T-helper 1 cell treated with Interleukin-12 subunit alpha and Interleukin-12 subunit beta and Interleukin-4 antibody, amounts not matched to agents 30 μg/mL and 1 μg/mL, for 36 hours (primary cell): ENCODE measurements around the gene CAPN14.

Experiments used
- H3K27ac Mint-ChIP-seq: one replicate; pipeline ENCODE4 v1.8.0; 2021; ENCODE audit warnings: mild to moderate bottlenecking, mixed read lengths
- H3K27me3 Mint-ChIP-seq: one replicate; pipeline ENCODE4 v1.8.0; 2021; ENCODE audit warnings: low read depth, mixed read lengths
- H3K36me3 Mint-ChIP-seq: one replicate; pipeline ENCODE4 v1.8.0; 2021; ENCODE audit warnings: low read depth, mixed read lengths
- H3K4me1 Mint-ChIP-seq: one replicate; pipeline ENCODE4 v1.8.0; 2021; ENCODE audit warnings: low read depth, mixed read lengths
- H3K4me3 Mint-ChIP-seq: one replicate; pipeline ENCODE4 v1.8.0; 2021; ENCODE audit warnings: mild to moderate bottlenecking, moderate library complexity, mixed read lengths
- H3K9me3 Mint-ChIP-seq: one replicate; pipeline ENCODE4 v1.8.0; 2021; ENCODE audit warnings: mixed read lengths

The CAPN14 gene, protein sequence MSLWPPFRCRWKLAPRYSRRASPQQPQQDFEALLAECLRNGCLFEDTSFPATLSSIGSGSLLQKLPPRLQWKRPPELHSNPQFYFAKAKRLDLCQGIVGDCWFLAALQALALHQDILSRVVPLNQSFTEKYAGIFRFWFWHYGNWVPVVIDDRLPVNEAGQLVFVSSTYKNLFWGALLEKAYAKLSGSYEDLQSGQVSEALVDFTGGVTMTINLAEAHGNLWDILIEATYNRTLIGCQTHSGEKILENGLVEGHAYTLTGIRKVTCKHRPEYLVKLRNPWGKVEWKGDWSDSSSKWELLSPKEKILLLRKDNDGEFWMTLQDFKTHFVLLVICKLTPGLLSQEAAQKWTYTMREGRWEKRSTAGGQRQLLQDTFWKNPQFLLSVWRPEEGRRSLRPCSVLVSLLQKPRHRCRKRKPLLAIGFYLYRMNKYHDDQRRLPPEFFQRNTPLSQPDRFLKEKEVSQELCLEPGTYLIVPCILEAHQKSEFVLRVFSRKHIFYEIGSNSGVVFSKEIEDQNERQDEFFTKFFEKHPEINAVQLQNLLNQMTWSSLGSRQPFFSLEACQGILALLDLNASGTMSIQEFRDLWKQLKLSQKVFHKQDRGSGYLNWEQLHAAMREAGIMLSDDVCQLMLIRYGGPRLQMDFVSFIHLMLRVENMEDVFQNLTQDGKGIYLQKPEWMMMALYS

DNA sequence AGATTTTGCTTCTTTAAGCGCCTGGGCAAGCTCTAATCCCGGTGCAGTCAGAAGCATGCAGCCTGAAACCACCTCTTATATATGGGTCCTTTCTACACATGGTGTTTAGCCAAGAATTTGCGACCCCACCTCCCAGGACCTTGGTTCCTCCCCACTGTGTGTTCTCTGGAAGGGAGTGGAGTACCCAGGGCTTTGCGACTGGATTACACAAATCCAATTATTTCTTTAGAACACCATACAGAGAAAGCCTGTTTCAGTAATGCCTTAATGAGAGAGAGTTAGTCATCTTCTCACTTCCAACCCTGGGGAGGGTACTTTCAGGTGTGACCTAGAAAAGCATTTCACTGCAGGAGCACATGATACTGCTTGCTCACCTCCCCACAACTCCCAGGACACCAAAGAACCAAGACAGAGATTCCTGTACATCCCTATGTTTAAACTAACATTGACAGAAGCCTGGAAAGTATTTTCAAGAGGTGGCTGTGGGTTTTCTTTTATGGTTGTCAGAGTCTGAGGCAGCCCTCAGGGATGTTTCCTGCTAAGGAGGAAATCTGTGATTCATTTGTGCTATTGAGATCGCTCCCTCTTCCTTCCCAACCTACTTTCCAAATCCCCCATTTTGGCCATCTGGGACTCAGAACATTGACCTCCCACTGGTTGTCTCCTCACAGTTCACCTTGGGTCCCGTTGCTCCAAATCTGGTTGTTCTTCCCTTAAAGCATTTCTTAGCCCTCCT lies at the start of gene CAPN14:
Gene CAPN14 (minus strand): TSS at position 51 of the 736 bp plus-strand sequence. CDS start 12,068 bp downstream, outside the sequence.
- no peaks in the 10 kb centered on the region for H3K9me3 Mint-ChIP-seq
- no peaks in the 10 kb centered on the region for H3K36me3 Mint-ChIP-seq
- H3K27ac Mint-ChIP-seq = peak within 1 kb of the TSS; percentile 21
- peaks cover 36% of the 10 kb centered on the region for H3K4me1 Mint-ChIP-seq
- peaks cover 8% of the 10 kb centered on the region for H3K27me3 Mint-ChIP-seq
- H3K4me3 Mint-ChIP-seq = no peak within 1 kb of the TSS

DNA sequence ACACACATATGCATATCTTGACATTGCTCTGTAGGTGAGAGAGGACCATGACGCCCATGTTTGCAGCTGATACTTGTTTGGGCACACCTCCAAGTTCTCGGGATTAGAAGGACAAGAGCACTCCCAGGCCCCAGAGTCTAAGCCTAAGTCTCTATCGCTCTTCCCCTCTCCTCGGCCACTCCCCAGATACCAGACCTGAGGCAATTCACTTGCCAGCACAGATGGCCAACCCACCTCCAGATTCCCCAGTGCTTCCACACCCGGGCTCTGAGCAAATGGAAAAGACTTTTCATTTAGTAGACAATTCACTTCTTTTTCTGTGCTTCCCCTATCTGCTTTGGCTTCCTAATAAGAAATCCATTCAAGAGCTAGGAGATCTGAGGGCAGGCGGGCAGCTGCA lies 49.5 kb upstream of the CAPN14 start:
- Mint-ChIP-seq H3K27ac (no peak overlapping the region), H3K9me3 (no peaks in the 10 kb centered on the region), H3K36me3 (no peaks in the 10 kb centered on the region), H3K27me3 (no peaks in the 10 kb centered on the region), H3K4me1 (no peaks in the 10 kb centered on the region), H3K4me3 (no peak overlapping the region)

DNA sequence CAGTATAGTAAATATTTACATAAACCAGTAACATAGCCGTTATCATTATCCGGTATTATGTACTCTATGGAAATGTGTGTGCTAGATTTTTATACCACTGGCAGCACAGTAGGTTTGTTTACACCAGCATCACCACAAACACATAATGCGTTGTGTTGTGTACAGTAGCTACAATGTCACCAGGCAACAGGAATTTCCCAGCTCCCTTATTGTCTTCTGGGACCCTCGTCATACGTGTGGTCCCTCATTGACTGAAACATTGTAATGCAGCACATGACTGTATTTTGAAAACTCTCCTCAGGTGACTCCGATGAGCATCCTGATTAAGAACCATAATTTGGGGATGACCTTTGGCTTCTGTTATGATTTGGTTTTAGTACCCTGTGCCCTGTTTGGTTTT lies 47.9 kb upstream of the CAPN14 start:
- Mint-ChIP-seq H3K4me3 (no peak overlapping the region), H3K27ac (no peak overlapping the region), H3K36me3 (no peaks in the 10 kb centered on the region), H3K27me3 (no peaks in the 10 kb centered on the region), H3K9me3 (no peaks in the 10 kb centered on the region), H3K4me1 (no peaks in the 10 kb centered on the region)

DNA sequence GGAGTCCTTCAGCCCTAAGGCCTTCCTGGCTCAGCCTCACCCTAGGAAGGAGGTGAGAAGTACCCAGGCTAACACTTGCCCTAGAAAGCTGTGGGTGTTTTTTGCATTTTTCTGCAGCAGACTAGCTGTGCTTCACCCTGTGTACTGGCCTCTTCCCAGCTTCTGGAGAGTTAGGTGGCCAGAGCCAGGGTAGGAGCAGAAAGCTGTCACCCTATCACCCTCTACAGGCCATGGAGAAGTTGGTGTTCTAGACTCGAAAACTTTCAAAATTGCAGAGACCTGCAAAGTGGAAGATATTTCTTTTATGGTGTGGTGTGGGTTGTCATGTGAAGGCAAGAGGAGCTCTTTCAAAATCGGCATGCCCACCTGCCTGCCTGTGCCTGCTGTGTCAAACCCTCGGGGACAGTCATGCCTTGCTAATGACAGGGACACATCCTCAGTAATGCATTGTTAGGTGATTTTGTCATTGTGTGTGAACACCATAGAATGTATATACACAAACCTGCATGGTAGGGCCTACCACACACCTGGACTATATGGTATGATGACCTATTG lies 46.4 kb upstream of the CAPN14 start:
- no peaks in the 10 kb centered on the region for H3K27me3 Mint-ChIP-seq
- no peaks in the 10 kb centered on the region for H3K36me3 Mint-ChIP-seq
- no peaks in the 10 kb centered on the region for H3K4me1 Mint-ChIP-seq
- H3K27ac Mint-ChIP-seq = no peak overlapping the region
- no peak overlapping the region for H3K4me3 Mint-ChIP-seq
- H3K9me3 Mint-ChIP-seq = no peaks in the 10 kb centered on the region

DNA sequence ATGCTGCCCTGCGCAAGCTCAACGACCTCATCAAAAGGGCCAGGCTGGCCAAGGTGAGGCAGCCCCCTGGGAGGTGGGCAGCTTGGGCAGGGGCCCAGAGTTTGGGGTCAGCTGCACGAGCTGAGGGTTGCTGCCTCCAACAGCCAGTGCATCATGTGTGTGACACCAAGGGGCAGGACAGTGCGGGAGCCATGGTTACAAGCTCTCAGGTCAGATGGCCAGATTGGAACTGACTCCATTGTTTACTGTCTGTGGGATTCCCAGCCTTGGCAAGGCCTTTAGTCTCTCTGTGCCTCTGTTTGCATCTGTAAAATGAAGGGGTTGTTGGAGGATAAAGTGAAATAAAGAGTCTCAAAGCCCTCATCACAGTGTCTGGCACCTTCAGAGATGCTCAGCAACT lies 43.6 kb upstream of the CAPN14 start:
- Mint-ChIP-seq H3K4me1 (no peaks in the 10 kb centered on the region), H3K9me3 (no peaks in the 10 kb centered on the region), H3K36me3 (no peaks in the 10 kb centered on the region), H3K27ac (no peak overlapping the region), H3K4me3 (no peak overlapping the region), H3K27me3 (no peaks in the 10 kb centered on the region)

DNA sequence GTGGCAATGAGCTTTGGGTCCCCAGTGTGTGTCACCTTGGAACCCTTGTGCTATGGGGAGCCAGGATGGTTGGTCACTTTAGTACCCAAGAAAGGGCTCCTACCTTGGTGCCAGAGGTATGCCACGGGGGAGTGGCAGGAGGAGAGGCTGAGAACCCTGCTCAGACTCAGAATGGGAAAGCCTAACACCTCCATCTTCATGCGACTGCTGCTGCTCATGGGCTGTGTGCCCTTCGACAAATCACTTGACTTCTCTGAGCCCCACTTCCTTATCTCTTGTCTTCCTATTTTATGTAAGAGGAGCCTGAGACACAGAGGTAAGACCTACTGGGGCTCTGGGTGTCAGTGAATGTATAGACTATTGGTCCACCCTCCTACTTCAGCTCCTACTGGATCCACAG lies 41.8 kb upstream of the CAPN14 start:
- H3K27me3 Mint-ChIP-seq = no peaks in the 10 kb centered on the region
- no peaks in the 10 kb centered on the region for H3K36me3 Mint-ChIP-seq
- H3K4me1 Mint-ChIP-seq = no peaks in the 10 kb centered on the region
- H3K9me3 Mint-ChIP-seq = no peaks in the 10 kb centered on the region
- no peak overlapping the region for H3K4me3 Mint-ChIP-seq
- H3K27ac Mint-ChIP-seq = no peak overlapping the region

DNA sequence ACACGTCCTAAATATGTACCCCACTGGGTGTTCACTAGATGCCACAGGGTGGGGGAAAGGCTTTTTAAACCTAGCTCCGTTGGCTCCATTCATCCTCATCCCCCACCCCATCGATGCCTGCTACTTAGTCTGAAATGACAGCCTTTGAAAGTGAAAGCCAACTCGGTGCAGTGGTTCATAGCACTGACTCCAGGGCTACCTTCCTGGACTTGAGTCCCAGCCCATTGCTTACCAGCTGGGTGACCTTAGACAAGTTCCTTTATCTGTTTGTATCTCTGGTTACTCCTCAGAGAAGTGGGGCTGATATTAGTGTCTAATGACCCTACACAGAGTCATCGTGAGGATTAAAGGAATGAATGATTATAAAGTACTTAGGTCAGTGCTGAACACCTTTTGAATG lies 41.0 kb upstream of the CAPN14 start:
- H3K4me1 Mint-ChIP-seq = no peaks in the 10 kb centered on the region
- H3K27ac Mint-ChIP-seq = no peak overlapping the region
- H3K36me3 Mint-ChIP-seq = no peaks in the 10 kb centered on the region
- H3K4me3 Mint-ChIP-seq = no peak overlapping the region
- no peaks in the 10 kb centered on the region for H3K9me3 Mint-ChIP-seq
- no peaks in the 10 kb centered on the region for H3K27me3 Mint-ChIP-seq

DNA sequence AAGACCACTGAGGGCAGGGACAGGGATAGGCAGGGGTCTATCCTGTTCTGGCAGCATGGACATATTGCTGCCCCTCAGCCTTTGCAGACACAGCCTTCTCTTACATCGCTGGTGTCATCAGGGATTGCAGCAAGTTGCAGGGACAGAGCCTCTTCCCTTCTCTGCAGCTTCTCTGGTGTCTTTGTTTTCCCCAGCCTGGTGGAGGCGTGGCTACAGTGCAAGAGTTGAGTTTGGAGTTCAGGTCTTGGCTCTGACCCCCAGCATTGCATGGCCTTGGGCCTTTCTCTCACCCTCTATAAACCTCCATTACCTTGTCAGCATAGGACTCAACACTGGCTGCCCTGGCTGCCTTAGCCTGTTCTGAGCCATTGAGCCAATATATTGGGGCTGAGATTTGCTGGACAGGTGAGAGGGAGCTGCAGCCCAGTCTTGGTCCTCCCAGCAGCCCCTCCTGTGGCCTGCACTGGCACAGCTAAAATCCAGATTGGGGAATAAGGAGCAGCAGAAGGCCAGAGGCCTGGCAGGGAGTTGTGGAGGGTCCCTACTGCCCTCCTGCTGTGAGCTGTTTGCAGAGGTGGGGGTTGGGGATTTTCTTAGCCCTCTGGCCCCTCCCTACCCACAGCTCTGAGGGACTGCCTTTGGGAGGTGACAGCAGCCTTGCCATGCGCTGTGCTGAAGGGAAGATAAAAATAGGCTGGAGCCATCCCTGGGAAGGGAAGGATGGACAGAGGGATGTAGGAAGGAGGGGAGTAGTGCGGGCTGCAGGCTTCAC lies 39.5 kb upstream of the CAPN14 start:
- Mint-ChIP-seq H3K36me3 (no peaks in the 10 kb centered on the region), H3K4me3 (no peak overlapping the region), H3K4me1 (no peaks in the 10 kb centered on the region), H3K27me3 (no peaks in the 10 kb centered on the region), H3K9me3 (no peaks in the 10 kb centered on the region), H3K27ac (no peak overlapping the region)

DNA sequence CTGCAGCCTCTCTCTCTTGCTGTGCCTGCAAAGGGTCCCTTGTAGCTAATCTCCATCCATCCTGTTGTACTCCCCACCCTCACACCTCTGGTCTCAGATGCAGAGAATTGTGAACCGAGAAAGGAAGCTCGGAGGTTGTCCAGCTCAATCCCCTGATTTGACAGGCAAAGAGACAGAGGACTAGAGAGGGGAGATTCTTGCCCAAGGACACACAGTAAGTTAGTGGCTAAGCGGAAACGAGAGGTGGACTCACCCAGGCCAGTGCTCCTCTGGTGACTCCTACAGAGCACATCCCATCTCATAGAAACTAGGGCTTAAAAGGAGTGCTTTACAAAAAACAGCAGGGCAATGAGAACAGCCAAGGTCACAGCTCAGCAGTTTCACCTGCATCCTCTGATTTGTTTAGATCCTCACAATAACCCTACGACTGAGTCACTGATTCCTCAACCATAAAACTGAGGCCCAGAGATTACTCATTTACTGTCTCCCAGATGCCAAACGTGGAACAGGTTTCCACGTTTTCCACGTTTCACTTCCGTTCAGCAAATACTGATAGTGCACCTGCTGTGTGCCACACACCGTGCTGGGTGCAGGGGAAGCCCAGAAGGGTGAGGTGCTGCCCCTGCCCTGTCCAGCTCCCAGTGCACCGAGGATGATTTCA lies 38.7 kb upstream of the CAPN14 start:
- no peaks in the 10 kb centered on the region for H3K36me3 Mint-ChIP-seq
- H3K9me3 Mint-ChIP-seq = no peaks in the 10 kb centered on the region
- H3K4me3 Mint-ChIP-seq = no peak overlapping the region
- no peaks in the 10 kb centered on the region for H3K4me1 Mint-ChIP-seq
- no peak overlapping the region for H3K27ac Mint-ChIP-seq
- no peaks in the 10 kb centered on the region for H3K27me3 Mint-ChIP-seq

DNA sequence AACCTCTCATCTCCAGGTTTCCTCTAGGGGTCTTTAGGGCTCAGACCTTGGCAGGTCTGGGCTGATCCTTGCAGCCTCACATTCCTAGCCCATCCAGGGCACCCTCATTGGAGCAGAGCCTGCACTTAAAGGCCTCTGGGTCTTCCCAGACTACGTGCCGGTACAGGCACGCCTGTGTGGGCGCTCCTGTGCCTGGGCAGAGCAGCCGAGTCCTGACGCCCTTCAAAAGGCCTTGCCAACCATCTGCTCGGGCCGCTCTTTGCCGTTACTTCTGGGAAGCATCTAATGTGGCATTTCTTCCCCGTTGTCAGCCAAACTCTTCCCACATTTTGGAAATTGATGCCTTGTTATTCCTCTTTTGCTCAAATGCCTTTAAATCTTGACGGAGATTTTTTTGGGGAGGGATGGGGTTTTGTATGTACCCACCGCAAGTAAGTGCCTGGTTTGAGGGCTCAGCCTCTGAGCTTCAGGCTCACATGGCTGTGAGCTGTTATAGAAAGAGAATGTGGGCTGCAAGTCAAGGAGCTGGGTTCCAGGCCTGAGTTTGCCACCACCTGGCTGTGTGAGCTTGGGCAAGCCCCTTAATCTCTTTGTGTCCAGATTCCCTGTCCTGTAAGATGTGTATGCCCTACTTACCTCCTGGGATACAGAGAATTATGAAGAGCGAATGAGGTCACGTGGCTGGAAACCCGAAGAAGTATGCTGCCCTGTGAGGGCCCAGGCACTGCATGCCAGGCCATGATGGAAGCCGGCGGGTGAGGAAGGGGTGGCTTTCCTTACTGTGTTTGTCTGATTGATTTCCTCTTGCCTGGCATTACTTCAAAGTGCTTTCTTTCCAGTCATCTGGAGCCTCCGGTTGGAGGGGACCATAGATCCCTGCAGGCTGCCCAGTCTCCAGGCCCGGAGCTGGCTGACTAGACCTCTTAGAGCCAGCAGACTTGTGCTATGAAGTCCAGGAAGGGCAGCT lies 37.2 kb upstream of the CAPN14 start:
- H3K36me3 Mint-ChIP-seq = no peaks in the 10 kb centered on the region
- H3K4me1 Mint-ChIP-seq = no peaks in the 10 kb centered on the region
- no peaks in the 10 kb centered on the region for H3K9me3 Mint-ChIP-seq
- H3K27ac Mint-ChIP-seq = no peak overlapping the region
- H3K4me3 Mint-ChIP-seq = no peak overlapping the region
- no peaks in the 10 kb centered on the region for H3K27me3 Mint-ChIP-seq

DNA sequence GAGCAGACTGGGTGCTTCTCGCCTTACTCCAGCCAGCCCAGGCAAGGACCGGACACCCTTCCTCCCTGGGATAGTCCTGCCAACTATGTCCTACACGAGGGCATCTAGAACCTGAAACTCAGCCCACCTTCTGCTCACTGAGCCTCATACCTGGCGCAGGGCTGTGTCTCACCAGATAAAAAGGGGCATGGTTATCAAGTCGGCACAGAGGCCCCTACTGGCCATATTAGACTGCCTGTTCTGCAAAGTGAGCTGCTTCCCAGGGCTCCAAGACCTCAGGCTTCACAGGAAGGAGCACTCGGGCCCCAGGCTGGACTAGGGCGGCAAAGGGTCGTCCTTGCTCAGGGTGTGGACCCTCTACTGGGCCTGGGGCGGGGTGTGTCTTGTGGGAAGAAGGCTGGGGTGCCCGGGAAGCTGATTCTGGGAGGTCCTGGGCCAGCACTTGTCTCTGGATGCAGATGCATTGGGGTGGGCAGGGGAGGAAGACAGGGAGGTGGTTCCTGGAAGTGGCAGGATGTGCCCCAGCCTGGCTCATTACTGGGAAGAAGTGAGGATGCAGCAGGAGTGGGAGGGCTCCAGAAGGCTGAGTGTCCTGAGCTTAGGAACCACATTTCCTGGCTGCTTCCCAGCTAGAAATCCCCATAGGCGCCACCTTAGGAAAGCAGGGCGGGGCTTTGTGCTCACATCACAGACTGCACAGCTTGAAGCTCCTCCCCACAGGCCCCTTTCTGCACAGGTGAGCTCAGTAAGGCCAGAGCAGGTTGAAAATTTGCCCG lies 36.2 kb upstream of the CAPN14 start:
- H3K9me3 Mint-ChIP-seq = no peaks in the 10 kb centered on the region
- no peaks in the 10 kb centered on the region for H3K36me3 Mint-ChIP-seq
- no peaks in the 10 kb centered on the region for H3K27me3 Mint-ChIP-seq
- no peak overlapping the region for H3K27ac Mint-ChIP-seq
- H3K4me3 Mint-ChIP-seq = no peak overlapping the region
- H3K4me1 Mint-ChIP-seq = no peaks in the 10 kb centered on the region

DNA sequence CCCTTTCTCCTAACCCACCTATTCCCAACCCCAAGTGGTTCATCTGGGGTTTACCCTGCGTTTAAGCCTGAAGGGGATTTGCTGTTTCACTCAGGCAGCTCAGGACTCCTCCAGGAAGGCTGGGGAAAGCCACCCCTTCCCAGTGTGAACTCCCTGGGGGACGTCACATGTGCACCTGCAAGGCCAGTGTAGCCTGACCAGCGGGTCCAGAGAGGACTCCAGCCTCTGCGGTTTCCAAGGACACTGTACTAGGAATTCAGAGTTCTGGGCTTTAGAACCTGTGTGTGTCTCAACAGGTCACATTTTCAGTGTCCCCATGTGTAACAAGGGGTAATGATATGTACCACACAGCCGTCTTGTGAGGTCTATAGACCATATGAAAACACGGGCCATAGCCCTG lies 34.5 kb upstream of the CAPN14 start:
- Mint-ChIP-seq H3K27me3 (no peaks in the 10 kb centered on the region), H3K4me1 (no peaks in the 10 kb centered on the region), H3K9me3 (no peaks in the 10 kb centered on the region), H3K36me3 (no peaks in the 10 kb centered on the region), H3K27ac (no peak overlapping the region), H3K4me3 (no peak overlapping the region)
